ENCODE data around the gene ZSCAN2. TPM values are rescaled to one million over a fixed set of nuclear protein-coding genes. Genes with fewer than 3 reads are reported as not detected.
A peak's percentile ranks its signal among the peaks of the same experiment; 100 is the strongest.

ZSCAN2 gene
- total and polyA plus RNA-seq, 2 donors, result 8.4 to 17.7 TPM

DNA sequence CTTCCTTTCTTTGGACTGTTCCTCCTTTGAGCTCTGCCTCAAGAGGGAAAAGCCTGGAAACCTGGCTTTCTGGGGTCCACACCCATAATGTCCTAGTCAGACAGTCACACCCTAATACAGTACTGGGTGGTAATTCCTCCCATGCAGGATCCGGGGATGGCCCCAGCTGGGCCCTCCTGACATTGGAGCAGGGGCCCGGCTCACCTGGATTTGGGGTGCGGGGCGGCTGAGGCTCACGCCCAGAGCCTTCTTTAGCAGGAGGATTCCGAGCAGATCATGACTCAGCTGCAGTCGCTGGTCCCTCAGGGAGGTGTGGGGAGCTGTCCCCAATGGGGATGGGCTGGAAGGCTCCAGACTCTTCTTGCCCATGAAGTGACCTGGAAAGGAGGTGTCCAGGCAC is 56.2 kb downstream of the ZSCAN2 start:
- Histone ChIP-seq H3K27ac (ENCODE audit: low read depth in 1 of 2, low read length in 1 of 2) (no peak overlapping the region), H3K9me3 (ENCODE audit: control insufficient read depth in 2 of 2, insufficient read depth in 1 of 2, low read length in 1 of 2) (no peaks in the 10 kb centered on the region), H3K36me3 (ENCODE audit: control insufficient read depth in 2 of 2, insufficient read depth in 2 of 2, low read length in 1 of 2) (peaks cover 5 to 7% of the 10 kb centered on the region in 2 donors), H3K4me3 (ENCODE audit: low read length in 2 of 2) (no peak overlapping the region), H3K27me3 (ENCODE audit: control insufficient read depth in 2 of 2, insufficient read depth in 1 of 2, low read length in 1 of 2) (peaks cover 0 to 6% of the 10 kb centered on the region in 2 donors), H3K4me1 (ENCODE audit: control insufficient read depth in 2 of 2, insufficient read depth in 2 of 2, low read length in 2 of 2) (peaks cover 16 to 31% of the 10 kb centered on the region in 2 donors)
- DNase-seq (ENCODE audit: low read depth in 6 of 9, low spot score in 9 of 9), result no peak
- WGBS, result 98% methylated on average over 7 of the region's 7 CpGs

DNA sequence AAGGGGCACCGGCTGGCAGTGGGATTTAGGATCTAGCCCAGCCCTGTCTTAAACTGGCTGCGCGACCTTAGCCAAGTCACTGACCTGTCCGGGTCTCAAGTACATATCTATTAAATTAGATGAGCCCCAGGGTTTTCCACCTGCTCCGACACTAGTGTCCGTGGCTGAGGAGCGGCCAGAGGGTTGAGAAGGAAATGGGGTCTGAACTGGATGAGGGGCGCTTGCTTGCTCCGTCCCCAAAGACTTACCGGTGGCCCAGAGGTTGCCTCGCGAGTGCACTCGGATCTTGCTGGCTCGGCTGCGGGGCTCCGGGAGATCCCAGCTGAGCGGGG is 56.9 kb downstream of the ZSCAN2 start:
- peak overlapping the region; percentile 37 to 60 for H3K4me3 ChIP-seq (ENCODE audit: low read length in 2 of 2)
- no peaks in the 10 kb centered on the region for H3K9me3 ChIP-seq (ENCODE audit: control insufficient read depth in 2 of 2, insufficient read depth in 1 of 2, low read length in 1 of 2)
- peaks cover 0 to 6% of the 10 kb centered on the region in 2 donors for H3K27me3 ChIP-seq (ENCODE audit: control insufficient read depth in 2 of 2, insufficient read depth in 1 of 2, low read length in 1 of 2)
- peaks cover 16 to 31% of the 10 kb centered on the region in 2 donors for H3K4me1 ChIP-seq (ENCODE audit: control insufficient read depth in 2 of 2, insufficient read depth in 2 of 2, low read length in 2 of 2)
- no peak for DNase-seq (ENCODE audit: low read depth in 6 of 9, low spot score in 9 of 9)
- peaks cover 0 to 4% of the 10 kb centered on the region in 2 donors for H3K36me3 ChIP-seq (ENCODE audit: control insufficient read depth in 2 of 2, insufficient read depth in 2 of 2, low read length in 1 of 2)
- peak overlapping the region in 1 of 2 donors; percentile 80 for H3K27ac ChIP-seq (ENCODE audit: low read depth in 1 of 2, low read length in 1 of 2)
- WGBS, result 32% methylated on average over 17 of the region's 17 CpGs

DNA sequence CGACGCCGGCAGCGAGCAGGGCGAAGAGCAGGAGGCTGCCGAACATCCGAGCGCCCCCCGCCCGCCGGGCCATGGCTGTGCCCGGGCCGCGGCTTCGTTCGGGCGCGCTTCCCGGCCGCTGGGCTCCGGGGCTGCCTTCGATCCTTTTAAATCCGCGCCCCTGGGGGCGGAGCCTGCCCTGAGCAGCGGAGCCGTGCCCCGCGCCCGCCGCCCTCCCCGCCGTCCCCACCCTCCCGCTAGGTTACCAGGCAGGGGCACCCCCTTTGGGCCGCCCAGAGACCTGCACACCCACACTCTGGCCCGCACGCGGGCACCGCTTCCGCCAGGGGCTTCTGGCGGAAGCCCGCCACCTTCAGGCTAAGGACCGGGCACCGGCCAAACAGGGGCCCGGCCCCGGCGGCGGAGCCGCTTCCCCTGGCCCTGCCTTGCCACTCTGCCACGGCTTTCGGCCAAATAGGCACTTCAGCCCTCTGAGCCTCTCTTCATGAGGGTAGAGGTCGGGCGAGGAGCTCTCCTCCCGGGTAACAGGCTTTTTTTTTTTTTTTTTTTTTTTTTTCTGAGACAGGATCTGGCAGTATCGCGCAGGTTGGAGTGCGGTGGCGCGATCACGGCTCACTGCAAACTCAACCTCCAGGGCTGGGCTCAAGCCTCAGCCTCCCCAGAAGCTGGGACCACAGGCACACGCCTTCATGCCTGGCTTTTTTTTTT is 57.4 kb downstream of the ZSCAN2 start, which contains the start of gene NMB:
TSS of gene NMB (minus strand) at position 120 of the 708 bp plus-strand sequence. CDS start at position 73, 47 bp downstream.
- peak in 8 of 9 donors; percentile 57 to 92 (median 74) for DNase-seq (ENCODE audit: low read depth in 6 of 9, low spot score in 9 of 9)
- peak within 1 kb of the TSS; percentile 53 to 60 for H3K4me3 ChIP-seq (ENCODE audit: low read length in 2 of 2)
- no peaks in the 10 kb centered on the region for H3K9me3 ChIP-seq (ENCODE audit: control insufficient read depth in 2 of 2, insufficient read depth in 1 of 2, low read length in 1 of 2)
- H3K27ac ChIP-seq (ENCODE audit: low read depth in 1 of 2, low read length in 1 of 2), result peak within 1 kb of the TSS; percentile 72 to 80
- WGBS, result under 1% methylated on average over 61 of the region's 61 CpGs
- peaks cover 16 to 28% of the 10 kb centered on the region in 2 donors for H3K4me1 ChIP-seq (ENCODE audit: control insufficient read depth in 2 of 2, insufficient read depth in 2 of 2, low read length in 2 of 2)
- H3K27me3 ChIP-seq (ENCODE audit: control insufficient read depth in 2 of 2, insufficient read depth in 1 of 2, low read length in 1 of 2), result peaks cover 0 to 6% of the 10 kb centered on the region in 2 donors
- H3K36me3 ChIP-seq (ENCODE audit: control insufficient read depth in 2 of 2, insufficient read depth in 2 of 2, low read length in 1 of 2), result peaks cover 0 to 4% of the 10 kb centered on the region in 2 donors

DNA sequence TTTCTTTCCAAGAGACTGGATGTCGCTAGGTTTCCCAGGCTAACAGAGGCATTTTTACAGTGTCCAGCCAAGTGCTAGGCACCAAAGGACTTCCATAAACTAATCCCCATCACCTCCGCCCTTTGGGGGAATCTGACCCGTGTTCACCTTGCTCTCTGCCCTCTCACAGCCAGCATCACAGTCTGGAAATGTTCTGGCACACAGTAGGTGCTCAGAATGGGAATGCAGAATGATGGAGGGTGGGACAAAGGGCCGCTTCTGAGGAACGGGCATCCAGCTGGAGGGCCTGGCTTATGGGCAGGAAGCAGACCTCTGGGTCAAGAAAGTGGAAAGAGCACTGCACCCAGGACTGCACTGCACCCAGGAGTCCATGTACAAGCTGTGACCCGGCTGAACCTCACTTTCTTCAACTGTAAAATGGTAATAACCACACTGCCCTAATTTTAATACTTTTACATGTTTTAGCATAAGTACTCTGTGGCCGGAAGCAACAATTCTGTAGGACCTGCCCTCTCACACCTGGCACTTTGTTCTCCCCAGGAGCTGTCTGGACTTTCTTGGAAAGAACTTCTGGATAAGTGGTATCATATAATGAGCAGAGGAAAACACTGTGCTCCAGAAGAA is 58.1 kb downstream of the ZSCAN2 start:
- H3K27me3 ChIP-seq (ENCODE audit: control insufficient read depth in 2 of 2, insufficient read depth in 1 of 2, low read length in 1 of 2), result peaks cover 0 to 6% of the 10 kb centered on the region in 2 donors
- peak overlapping the region in 1 of 2 donors; percentile 27 for H3K27ac ChIP-seq (ENCODE audit: low read depth in 1 of 2, low read length in 1 of 2)
- peaks cover 11 to 22% of the 10 kb centered on the region in 2 donors for H3K4me1 ChIP-seq (ENCODE audit: control insufficient read depth in 2 of 2, insufficient read depth in 2 of 2, low read length in 2 of 2)
- peak overlapping the region; percentile 53 to 60 for H3K4me3 ChIP-seq (ENCODE audit: low read length in 2 of 2)
- DNase-seq (ENCODE audit: low read depth in 6 of 9, low spot score in 9 of 9), result no peak
- WGBS, result 66% methylated on average over 7 of the region's 7 CpGs
- H3K36me3 ChIP-seq (ENCODE audit: control insufficient read depth in 2 of 2, insufficient read depth in 2 of 2, low read length in 1 of 2), result peaks cover 0 to 4% of the 10 kb centered on the region in 2 donors
- H3K9me3 ChIP-seq (ENCODE audit: control insufficient read depth in 2 of 2, insufficient read depth in 1 of 2, low read length in 1 of 2), result no peaks in the 10 kb centered on the region

DNA sequence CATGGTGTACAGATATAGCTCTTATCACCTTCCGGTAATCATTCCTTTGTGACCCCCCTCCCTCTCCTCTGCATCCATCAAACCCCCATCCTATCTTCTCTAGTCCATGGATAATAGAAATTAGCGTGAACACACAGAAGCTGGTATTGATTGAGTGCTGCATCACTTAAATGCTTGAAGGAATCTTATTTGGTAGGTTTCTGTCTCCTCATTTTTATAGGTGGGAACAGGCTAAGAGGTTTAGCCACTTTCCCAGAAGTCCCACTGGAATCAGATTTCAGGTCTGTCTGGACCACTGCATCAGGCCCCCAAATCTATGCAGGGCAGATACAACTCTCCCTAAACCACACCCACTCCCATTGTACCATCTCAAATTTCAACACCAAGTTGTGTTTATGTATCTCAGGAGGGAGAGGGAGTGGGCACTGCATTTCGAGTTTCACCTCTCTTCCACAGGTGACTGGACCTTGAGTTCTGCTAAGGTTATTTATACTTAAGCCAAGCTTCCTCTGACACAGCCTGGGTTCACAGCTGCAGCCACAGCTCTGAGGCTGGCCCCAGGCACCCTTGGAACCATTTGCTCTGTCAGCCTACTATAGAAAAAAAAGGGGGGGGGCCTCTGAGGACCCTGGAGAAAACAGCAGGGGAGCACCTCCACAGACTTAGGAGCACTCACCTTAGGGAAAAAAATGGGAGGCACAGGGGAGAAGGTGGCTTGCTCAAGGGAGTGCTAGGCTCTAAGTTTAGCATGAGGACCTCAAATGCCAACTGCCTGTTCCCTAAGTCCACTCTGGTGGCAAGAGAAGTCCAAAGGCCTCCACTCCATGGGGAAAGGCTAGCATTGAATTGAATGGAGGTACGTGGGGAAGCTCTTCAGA is 59.3 kb downstream of the ZSCAN2 start:
- no peak for DNase-seq (ENCODE audit: low read depth in 6 of 9, low spot score in 9 of 9)
- Histone ChIP-seq H3K4me3 (ENCODE audit: low read length in 2 of 2) (no peak overlapping the region), H3K4me1 (ENCODE audit: control insufficient read depth in 2 of 2, insufficient read depth in 2 of 2, low read length in 2 of 2) (peaks cover 11 to 16% of the 10 kb centered on the region in 2 donors), H3K36me3 (ENCODE audit: control insufficient read depth in 2 of 2, insufficient read depth in 2 of 2, low read length in 1 of 2) (peaks cover 4 to 8% of the 10 kb centered on the region in 2 donors), H3K27ac (ENCODE audit: low read depth in 1 of 2, low read length in 1 of 2) (no peak overlapping the region), H3K27me3 (ENCODE audit: control insufficient read depth in 2 of 2, insufficient read depth in 1 of 2, low read length in 1 of 2) (peaks cover 0 to 6% of the 10 kb centered on the region in 2 donors), H3K9me3 (ENCODE audit: control insufficient read depth in 2 of 2, insufficient read depth in 1 of 2, low read length in 1 of 2) (no peaks in the 10 kb centered on the region)
- 96% methylated on average over 4 of the region's 4 CpGs for WGBS

DNA sequence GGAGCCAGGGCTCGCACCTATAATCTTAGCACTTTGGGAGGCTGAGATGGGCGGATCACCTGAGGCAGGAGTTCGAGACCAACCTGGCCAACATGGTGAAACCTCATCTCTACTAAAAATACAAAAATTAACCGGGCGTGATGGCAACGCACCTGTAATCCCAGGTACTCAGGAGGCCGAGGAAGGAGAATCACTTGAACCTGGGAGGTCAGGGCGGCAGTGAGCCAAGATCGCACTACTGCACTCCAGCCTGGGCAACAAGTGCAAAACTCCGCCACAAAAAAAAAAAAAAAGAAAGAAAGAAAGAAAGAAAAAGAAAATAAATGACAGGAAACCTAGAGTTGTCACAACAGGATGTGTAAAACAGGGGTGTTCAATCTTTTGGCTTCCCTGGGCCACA is 60.2 kb downstream of the ZSCAN2 start:
- no peaks in the 10 kb centered on the region for H3K9me3 ChIP-seq (ENCODE audit: control insufficient read depth in 2 of 2, insufficient read depth in 1 of 2, low read length in 1 of 2)
- H3K27ac ChIP-seq (ENCODE audit: low read depth in 1 of 2, low read length in 1 of 2), result no peak overlapping the region
- H3K27me3 ChIP-seq (ENCODE audit: control insufficient read depth in 2 of 2, insufficient read depth in 1 of 2, low read length in 1 of 2), result peaks cover 0 to 6% of the 10 kb centered on the region in 2 donors
- DNase-seq (ENCODE audit: low read depth in 6 of 9, low spot score in 9 of 9), result no peak
- no peak overlapping the region for H3K4me3 ChIP-seq (ENCODE audit: low read length in 2 of 2)
- H3K4me1 ChIP-seq (ENCODE audit: control insufficient read depth in 2 of 2, insufficient read depth in 2 of 2, low read length in 2 of 2), result peaks cover 11 to 16% of the 10 kb centered on the region in 2 donors
- H3K36me3 ChIP-seq (ENCODE audit: control insufficient read depth in 2 of 2, insufficient read depth in 2 of 2, low read length in 1 of 2), result peaks cover 11 to 15% of the 10 kb centered on the region in 2 donors
- 97% methylated on average over 10 of the region's 10 CpGs for WGBS

DNA sequence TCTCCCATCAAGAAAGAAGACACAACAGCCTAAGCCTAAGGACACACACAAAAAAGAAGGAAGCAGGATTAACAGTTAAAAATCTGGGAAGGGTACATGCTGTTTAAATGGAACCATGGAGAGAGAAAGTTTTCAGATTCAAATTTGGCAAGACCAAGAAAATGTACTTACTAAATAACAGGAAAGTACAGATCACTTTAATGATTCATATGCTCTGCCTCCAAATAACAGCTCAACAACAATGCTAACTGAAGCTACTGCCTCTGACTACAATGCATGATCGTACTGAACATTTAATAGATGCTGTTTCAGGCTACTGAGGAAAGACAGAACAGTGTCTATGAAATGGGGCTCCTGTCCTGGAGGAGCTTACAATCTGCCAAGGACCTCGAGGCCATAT is 65.6 kb downstream of the ZSCAN2 start:
- H3K27ac ChIP-seq (ENCODE audit: low read depth in 1 of 2, low read length in 1 of 2), result no peak overlapping the region
- WGBS, result 95% methylated on average over 2 of the region's 2 CpGs
- no peak overlapping the region for H3K4me3 ChIP-seq (ENCODE audit: low read length in 2 of 2)
- no peaks in the 10 kb centered on the region for H3K27me3 ChIP-seq (ENCODE audit: control insufficient read depth in 2 of 2, insufficient read depth in 1 of 2, low read length in 1 of 2)
- H3K9me3 ChIP-seq (ENCODE audit: control insufficient read depth in 2 of 2, insufficient read depth in 1 of 2, low read length in 1 of 2), result no peaks in the 10 kb centered on the region
- H3K36me3 ChIP-seq (ENCODE audit: control insufficient read depth in 2 of 2, insufficient read depth in 2 of 2, low read length in 1 of 2), result peaks cover 30 to 46% of the 10 kb centered on the region in 2 donors
- no peak for DNase-seq (ENCODE audit: low read depth in 6 of 9, low spot score in 9 of 9)
- no peaks in the 10 kb centered on the region for H3K4me1 ChIP-seq (ENCODE audit: control insufficient read depth in 2 of 2, insufficient read depth in 2 of 2, low read length in 2 of 2)

DNA sequence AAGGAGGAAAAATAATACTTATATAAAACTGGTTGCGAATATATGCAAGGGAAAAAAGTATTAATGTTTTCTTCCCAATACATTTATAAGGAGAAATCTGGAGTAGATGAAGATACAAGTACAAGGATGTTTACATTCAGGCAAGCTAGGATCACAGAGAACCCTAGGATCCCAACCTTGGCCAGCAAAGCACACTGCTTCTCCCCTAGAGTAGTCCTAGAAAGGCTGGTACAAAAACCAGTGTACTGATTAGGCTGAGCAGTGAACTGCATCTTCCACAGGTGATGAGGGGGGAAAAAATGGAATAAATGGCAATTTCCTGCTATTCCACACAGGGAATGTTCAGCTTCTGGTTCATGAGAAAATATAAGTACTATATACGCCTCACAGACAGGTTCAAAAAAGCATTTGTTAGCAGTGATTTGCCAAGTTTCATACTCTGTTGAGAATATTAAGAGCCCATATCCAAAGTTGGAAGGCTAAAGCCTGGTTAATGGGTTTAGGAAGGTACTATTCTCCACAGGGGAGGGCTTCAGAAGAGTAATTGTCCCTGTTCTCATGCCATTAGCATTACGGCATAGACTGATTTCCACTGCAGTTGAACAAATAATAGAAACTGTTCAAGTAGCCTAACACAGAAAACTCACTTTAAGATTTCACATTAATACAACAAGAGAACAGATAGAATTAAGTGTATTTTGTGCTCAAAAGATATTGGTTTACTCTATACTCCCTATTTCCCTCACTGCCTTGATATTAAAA is 67.6 kb downstream of the ZSCAN2 start:
- Histone ChIP-seq H3K9me3 (ENCODE audit: control insufficient read depth in 2 of 2, insufficient read depth in 1 of 2, low read length in 1 of 2) (no peaks in the 10 kb centered on the region), H3K4me3 (ENCODE audit: low read length in 2 of 2) (no peak overlapping the region), H3K27ac (ENCODE audit: low read depth in 1 of 2, low read length in 1 of 2) (no peak overlapping the region), H3K27me3 (ENCODE audit: control insufficient read depth in 2 of 2, insufficient read depth in 1 of 2, low read length in 1 of 2) (no peaks in the 10 kb centered on the region), H3K36me3 (ENCODE audit: control insufficient read depth in 2 of 2, insufficient read depth in 2 of 2, low read length in 1 of 2) (peaks cover 37 to 51% of the 10 kb centered on the region in 2 donors), H3K4me1 (ENCODE audit: control insufficient read depth in 2 of 2, insufficient read depth in 2 of 2, low read length in 2 of 2) (no peaks in the 10 kb centered on the region)
- DNase-seq (ENCODE audit: low read depth in 6 of 9, low spot score in 9 of 9), result no peak
- WGBS, result 99% methylated on average over 3 of the region's 3 CpGs

All from thymus (tissue), 11 donors.